GM13977 (cell line): ENCODE results near the gene UBA3.

Source experiments
- DNase-seq: peaks from one replicate; pipeline ENCODE4 v3.0.0; 2012; ENCODE audit warnings: low spot score
- CTCF ChIP-seq: IDR thresholded peaks from 2 replicates; pipeline ENCODE4 v1.5.1; 2012; ENCODE audit warnings: mild to moderate bottlenecking, control low read depth; ENCODE audit not compliant: insufficient read depth; ENCODE audit errors: extremely low read depth, missing control alignments
- in situ Hi-C: fragments of 300-500 bp; cut with MboI; formaldehyde crosslinking; loops from one replicate; pipeline ENCODE4 v1.12.0; 2022; ENCODE audit warnings: low sequenced_read_pairs, low pct_unique_long_range_greater_than_20kb, mixed read lengths, inconsistent platforms; ENCODE audit not compliant: unreplicated experiment

Gene UBA3

GRCh38 chr3:69051756-69052471 is 28.3 kb downstream of the UBA3 start, which contains the start of gene TMF1:
Gene TMF1, minus strand, starts transcription at chr3:69052333. Its CDS starts 247 bp downstream, at chr3:69052086.
- TF ChIP-seq CTCF, result no peak
- peak; percentile 88 for DNase-seq
- in situ Hi-C loops, result no loop called here

GRCh38 chr3:69048990-69049389 is 31.2 kb downstream of the UBA3 start:
- in situ Hi-C loops, result no loop called here
- no peak for TF ChIP-seq CTCF
- DNase-seq, result no peak

- DNase-seq, result no peak
- in situ Hi-C loops, result no loop called here
- TF ChIP-seq CTCF, result no peak
Measured at GRCh38 chr3:69044608-69045007, 35.6 kb downstream of the UBA3 start.

GRCh38 chr3:69033470-69033869 is 46.7 kb downstream of the UBA3 start:
- no peak for DNase-seq
- TF ChIP-seq CTCF, result no peak
- in situ Hi-C loops, result no loop called here

GRCh38 chr3:69032737-69033136 is 47.4 kb downstream of the UBA3 start:
- in situ Hi-C loops, result no loop called here
- no peak for DNase-seq
- no peak for TF ChIP-seq CTCF

- TF ChIP-seq CTCF, result no peak
- no peak for DNase-seq
- in situ Hi-C loops, result no loop called here
Measured at GRCh38 chr3:69032142-69032541, 48.0 kb downstream of the UBA3 start.
